HepG2 (cell line): ENCODE results near the gene NGRN. TPM values are rescaled to one million over a fixed set of nuclear protein-coding genes. Genes with fewer than 3 reads are reported as not detected.

Experiments
- CENPT ChIP-seq: sonication (generic); formaldehyde crosslinking; IDR thresholded peaks from 2 replicates; pipeline ENCODE4 v1.8.0; 2022; ENCODE audit warnings: low read depth, mild to moderate bottlenecking, moderate library complexity, missing genetic modification reagents
- HNRNPLL ChIP-seq: fragments of 200-400 bp; formaldehyde crosslinking; IDR thresholded peaks from 2 replicates; pipeline ENCODE4 v1.6.1; 2017; ENCODE audit warnings: mild to moderate bottlenecking, low read depth, low read length; ENCODE audit not compliant: poor library complexity, severe bottlenecking
- KLF6 ChIP-seq: IDR thresholded peaks from 2 replicates; pipeline ENCODE4 v1.8.0; 2016; ENCODE audit warnings: missing biosample characterization, missing genetic modification reagents
- MYC ChIP-seq: sonication (generic); formaldehyde crosslinking; IDR thresholded peaks from 2 replicates; pipeline ENCODE4 v1.9.0; 2021; ENCODE audit warnings: missing genetic modification reagents, borderline replicate concordance
- NCOA2 ChIP-seq: sonication (generic); formaldehyde crosslinking; IDR thresholded peaks from 2 replicates; pipeline ENCODE4 v1.8.0; 2022; ENCODE audit warnings: inconsistent platforms
- NCOA5 ChIP-seq: sonication (generic); formaldehyde crosslinking; IDR thresholded peaks from 2 replicates; pipeline ENCODE4 v1.4.0; 2020; ENCODE audit warnings: missing genetic modification reagents
- NR1H2 ChIP-seq: sonication (generic); formaldehyde crosslinking; IDR thresholded peaks from 2 replicates; pipeline ENCODE4 v1.8.1; 2022; ENCODE audit warnings: low read depth, missing genetic modification reagents, borderline replicate concordance
- RARA ChIP-seq: IDR thresholded peaks from 2 replicates; pipeline ENCODE4 v1.6.1; 2016; ENCODE audit warnings: missing genetic modification reagents, missing compliant biosample characterization
- RERE ChIP-seq: IDR thresholded peaks from 2 replicates; pipeline ENCODE4 v1.6.1; 2016; ENCODE audit warnings: low read depth, missing genetic modification reagents, missing compliant biosample characterization
- TAF15 ChIP-seq: fragments of 200-400 bp; formaldehyde crosslinking; IDR thresholded peaks from one replicate; pipeline ENCODE4 v1.6.1; 2018; ENCODE audit warnings: mild to moderate bottlenecking, low read depth, low read length; ENCODE audit not compliant: poor library complexity, severe bottlenecking
- TBL1XR1 ChIP-seq: fragments of 150-350 bp; IDR thresholded peaks from 2 replicates; pipeline ENCODE4 v1.6.1; 2014; ENCODE audit warnings: borderline replicate concordance, low read length; ENCODE audit not compliant: partially characterized antibody
- TGIF2 ChIP-seq: IDR thresholded peaks from 2 replicates; pipeline ENCODE4 v1.6.1; 2016; ENCODE audit warnings: control low read depth, missing compliant biosample characterization
- ZBTB25 ChIP-seq: IDR thresholded peaks from 2 replicates; pipeline ENCODE4 v1.6.1; 2018; ENCODE audit warnings: missing genetic modification reagents
- ZBTB7B ChIP-seq: sonication (generic); formaldehyde crosslinking; IDR thresholded peaks from 2 replicates; pipeline ENCODE4 v1.4.0; 2020; ENCODE audit warnings: missing genetic modification reagents
- ZNF550 ChIP-seq: sonication (generic); formaldehyde crosslinking; IDR thresholded peaks from 2 replicates; pipeline ENCODE4 v1.4.0; 2020; ENCODE audit warnings: mild to moderate bottlenecking, missing genetic modification reagents, borderline replicate concordance
- ZNF562 ChIP-seq: sonication (generic); formaldehyde crosslinking; IDR thresholded peaks from 2 replicates; pipeline ENCODE4 v1.8.0; 2022; ENCODE audit warnings: missing genetic modification reagents, borderline replicate concordance
- polyA plus RNA-seq, 8 experiments: library from polyadenylated mRNA; depleted of rRNA in 3 of 8; stranded (reverse) in 7 of 8; unstranded in 1 of 8; fragments of >200 nt; fragmentation: Illumina TruSeq in 4 of 8; extraction: Trizol in 4 of 8; gene quantifications; 2 replicates each; pipeline versions ENCODE4 v1.2.1 to v1.2.3, GENCODE V29; 2011 to 2016; ENCODE audit warnings: low read depth in 4 of 8, missing spikeins in 1 of 8, mixed read lengths in 1 of 8; ENCODE audit not compliant: insufficient read depth in 1 of 8
- total RNA-seq, 5 experiments: library from RNA; depleted of rRNA; stranded (reverse); fragments of >200 nt; fragmentation: Illumina TruSeq; extraction: Trizol; gene quantifications; 2 replicates each; pipeline ENCODE4 v1.2.3, GENCODE V29; 2016; ENCODE audit warnings: low read depth in 1 of 5
- TF ChIP-seq, protein P1 (sequence below): sonication (generic); formaldehyde crosslinking; IDR thresholded peaks from 2 replicates; pipeline ENCODE4 v1.5.1; 2020; ENCODE audit warnings: mild to moderate bottlenecking, missing genetic modification reagents, moderate library complexity
- TF ChIP-seq, protein P2 (sequence below): IDR thresholded peaks from 2 replicates; pipeline ENCODE4 v1.6.1; 2016; ENCODE audit warnings: missing compliant biosample characterization, missing genetic modification reagents, borderline replicate concordance

NGRN gene
- total and polyA plus RNA-seq, 2 of the 13 experiments (the other 11 are each of a cell fraction or from before 2014, with no cell fraction given), result 39.8 to 63.7 TPM

DNA sequence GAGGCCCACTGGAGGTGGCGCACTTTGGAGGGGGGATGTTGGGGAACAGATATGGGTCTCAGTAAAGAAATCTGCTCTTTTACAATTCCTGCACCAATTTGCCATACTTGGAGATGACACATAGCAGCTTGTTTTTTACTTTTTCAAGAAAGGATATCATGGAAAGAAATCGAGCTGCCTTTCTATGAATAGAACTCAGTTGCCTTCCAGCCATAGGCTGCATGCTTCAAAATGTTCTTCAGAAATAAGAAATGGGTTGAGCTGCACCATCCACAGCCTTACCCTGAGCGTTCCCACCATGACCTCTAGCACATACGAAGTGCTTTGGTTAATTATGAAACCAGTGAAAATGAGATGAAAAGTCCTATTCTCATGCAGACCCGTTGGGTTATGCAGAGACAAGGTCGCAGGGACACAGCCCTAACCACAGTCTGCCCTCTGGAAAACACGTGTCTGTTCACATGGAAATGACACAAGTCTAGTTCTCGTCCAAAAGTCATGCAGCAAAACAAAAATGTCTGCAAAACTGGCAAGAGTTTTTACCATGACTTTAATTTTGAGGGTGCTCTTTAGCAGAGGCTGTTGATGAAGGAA is 36.3 kb downstream of the NGRN start (continued):
- TF ChIP-seq, protein P1, sequence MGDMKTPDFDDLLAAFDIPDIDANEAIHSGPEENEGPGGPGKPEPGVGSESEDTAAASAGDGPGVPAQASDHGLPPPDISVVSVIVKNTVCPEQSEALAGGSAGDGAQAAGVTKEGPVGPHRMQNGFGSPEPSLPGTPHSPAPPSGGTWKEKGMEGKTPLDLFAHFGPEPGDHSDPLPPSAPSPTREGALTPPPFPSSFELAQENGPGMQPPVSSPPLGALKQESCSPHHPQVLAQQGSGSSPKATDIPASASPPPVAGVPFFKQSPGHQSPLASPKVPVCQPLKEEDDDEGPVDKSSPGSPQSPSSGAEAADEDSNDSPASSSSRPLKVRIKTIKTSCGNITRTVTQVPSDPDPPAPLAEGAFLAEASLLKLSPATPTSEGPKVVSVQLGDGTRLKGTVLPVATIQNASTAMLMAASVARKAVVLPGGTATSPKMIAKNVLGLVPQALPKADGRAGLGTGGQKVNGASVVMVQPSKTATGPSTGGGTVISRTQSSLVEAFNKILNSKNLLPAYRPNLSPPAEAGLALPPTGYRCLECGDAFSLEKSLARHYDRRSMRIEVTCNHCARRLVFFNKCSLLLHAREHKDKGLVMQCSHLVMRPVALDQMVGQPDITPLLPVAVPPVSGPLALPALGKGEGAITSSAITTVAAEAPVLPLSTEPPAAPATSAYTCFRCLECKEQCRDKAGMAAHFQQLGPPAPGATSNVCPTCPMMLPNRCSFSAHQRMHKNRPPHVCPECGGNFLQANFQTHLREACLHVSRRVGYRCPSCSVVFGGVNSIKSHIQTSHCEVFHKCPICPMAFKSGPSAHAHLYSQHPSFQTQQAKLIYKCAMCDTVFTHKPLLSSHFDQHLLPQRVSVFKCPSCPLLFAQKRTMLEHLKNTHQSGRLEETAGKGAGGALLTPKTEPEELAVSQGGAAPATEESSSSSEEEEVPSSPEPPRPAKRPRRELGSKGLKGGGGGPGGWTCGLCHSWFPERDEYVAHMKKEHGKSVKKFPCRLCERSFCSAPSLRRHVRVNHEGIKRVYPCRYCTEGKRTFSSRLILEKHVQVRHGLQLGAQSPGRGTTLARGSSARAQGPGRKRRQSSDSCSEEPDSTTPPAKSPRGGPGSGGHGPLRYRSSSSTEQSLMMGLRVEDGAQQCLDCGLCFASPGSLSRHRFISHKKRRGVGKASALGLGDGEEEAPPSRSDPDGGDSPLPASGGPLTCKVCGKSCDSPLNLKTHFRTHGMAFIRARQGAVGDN (CRISPR knock-in tag), result peak; percentile 0; the same call in 1 of the 2 replicates
- TF ChIP-seq, protein P2, sequence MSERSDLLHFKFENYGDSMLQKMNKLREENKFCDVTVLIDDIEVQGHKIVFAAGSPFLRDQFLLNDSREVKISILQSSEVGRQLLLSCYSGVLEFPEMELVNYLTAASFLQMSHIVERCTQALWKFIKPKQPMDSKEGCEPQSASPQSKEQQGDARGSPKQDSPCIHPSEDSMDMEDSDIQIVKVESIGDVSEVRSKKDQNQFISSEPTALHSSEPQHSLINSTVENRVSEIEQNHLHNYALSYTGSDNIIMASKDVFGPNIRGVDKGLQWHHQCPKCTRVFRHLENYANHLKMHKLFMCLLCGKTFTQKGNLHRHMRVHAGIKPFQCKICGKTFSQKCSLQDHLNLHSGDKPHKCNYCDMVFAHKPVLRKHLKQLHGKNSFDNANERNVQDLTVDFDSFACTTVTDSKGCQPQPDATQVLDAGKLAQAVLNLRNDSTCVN, result no peak
- TF ChIP-seq CENPT (CRISPR knock-in tag), result no peak
- no peak for TF ChIP-seq NCOA5 (CRISPR knock-in tag)
- TF ChIP-seq HNRNPLL, result no peak
- TF ChIP-seq ZNF550 (CRISPR knock-in tag), result no peak
- peak; percentile 58 for TF ChIP-seq RARA (CRISPR knock-in tag)
- no peak for TF ChIP-seq NCOA2
- TF ChIP-seq TGIF2, result peak; percentile 61; the same call in 1 of the 2 replicates
- no peak for TF ChIP-seq TBL1XR1
- TF ChIP-seq ZBTB25 (CRISPR knock-in tag), result no peak
- no peak for TF ChIP-seq ZNF562 (CRISPR knock-in tag)
- TF ChIP-seq TAF15, result no peak
- TF ChIP-seq KLF6 (CRISPR knock-in tag), result no peak
- TF ChIP-seq NR1H2 (CRISPR knock-in tag), result no peak
- no peak for TF ChIP-seq RERE (CRISPR knock-in tag)
- TF ChIP-seq ZBTB7B (CRISPR knock-in tag), result 0 out of 2 replicates have a peak, but pooled peaks have one; percentile 11
- TF ChIP-seq MYC (CRISPR knock-in tag), result no peak
